ENCODE results near the gene ASPRV1.
A peak's percentile ranks its signal among the peaks of the same experiment; 100 is the strongest.

ASPRV1 gene

DNA sequence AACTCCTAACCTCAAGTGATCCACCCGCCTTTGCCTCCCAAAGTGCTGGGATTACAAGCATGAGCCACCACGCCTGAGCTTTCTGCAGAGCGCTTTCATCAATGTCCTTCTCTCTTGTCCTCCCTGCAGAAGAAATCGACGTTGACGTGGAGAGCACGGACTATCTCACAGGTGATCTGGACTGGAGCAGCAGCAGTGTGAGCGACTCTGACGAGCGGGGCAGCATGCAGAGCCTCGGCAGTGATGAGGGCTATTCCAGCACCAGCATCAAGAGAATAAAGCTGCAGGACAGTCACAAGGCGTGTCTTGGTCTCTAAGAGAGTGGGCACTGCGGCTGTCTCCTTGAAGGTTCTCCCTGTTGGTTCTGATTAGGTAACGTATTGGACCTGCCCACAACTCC, 23.5 kb downstream of the ASPRV1 start:
- DNase-seq = no peak

DNA sequence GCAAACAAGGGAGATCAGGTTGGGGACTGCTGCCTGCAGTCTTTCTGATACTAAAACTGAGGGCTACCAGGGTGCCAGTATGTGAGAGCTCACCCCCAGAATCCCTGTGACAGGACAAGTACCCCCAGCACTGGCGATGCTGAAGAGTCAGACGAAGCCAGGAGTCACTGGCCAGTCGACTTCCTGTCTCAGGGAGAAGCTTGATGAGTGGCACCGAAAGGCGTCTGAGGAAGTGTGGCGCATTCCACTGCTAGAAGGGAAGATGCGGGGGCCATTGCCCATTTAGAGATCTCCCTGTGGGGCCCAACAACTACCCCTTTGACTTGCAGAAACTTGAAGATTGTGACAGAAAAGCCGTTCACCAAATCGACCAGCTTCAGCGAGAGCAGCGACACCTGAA, 24.5 kb downstream of the ASPRV1 start:
- DNase-seq = no peak

DNA sequence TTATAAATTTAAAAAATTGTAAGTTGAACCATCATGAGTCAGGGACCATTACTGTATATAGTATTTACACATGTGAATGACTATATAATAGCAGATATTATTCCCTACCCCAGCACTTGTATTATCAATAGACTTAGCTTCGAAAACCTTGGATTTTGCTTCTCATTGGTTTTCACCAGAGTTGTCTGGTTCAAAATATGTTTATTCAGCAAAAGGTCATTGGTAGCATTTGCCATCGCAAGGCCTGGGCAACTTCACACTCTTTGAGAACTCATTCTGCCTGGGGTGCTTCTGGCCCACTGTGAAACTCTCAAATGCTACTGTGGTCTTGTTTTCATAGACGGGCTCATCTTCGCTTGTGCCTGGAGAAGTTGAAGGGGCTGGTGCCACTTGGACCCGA, 26.4 kb downstream of the ASPRV1 start:
- no peak for DNase-seq

DNA sequence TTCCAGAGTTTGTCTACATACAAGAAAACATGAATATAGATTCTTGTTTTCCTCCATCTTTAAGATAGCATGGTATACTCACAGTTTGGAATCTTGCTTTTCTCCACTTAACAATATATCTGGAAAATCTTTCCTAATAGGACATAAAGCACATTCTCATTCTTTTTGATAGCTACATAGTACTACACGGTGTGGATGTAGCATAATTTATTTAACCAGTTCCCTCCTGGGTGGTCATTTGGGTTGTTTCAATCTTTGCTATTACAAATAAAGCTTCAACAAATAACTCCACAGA, 26.9 kb downstream of the ASPRV1 start:
- no peak for DNase-seq

DNA sequence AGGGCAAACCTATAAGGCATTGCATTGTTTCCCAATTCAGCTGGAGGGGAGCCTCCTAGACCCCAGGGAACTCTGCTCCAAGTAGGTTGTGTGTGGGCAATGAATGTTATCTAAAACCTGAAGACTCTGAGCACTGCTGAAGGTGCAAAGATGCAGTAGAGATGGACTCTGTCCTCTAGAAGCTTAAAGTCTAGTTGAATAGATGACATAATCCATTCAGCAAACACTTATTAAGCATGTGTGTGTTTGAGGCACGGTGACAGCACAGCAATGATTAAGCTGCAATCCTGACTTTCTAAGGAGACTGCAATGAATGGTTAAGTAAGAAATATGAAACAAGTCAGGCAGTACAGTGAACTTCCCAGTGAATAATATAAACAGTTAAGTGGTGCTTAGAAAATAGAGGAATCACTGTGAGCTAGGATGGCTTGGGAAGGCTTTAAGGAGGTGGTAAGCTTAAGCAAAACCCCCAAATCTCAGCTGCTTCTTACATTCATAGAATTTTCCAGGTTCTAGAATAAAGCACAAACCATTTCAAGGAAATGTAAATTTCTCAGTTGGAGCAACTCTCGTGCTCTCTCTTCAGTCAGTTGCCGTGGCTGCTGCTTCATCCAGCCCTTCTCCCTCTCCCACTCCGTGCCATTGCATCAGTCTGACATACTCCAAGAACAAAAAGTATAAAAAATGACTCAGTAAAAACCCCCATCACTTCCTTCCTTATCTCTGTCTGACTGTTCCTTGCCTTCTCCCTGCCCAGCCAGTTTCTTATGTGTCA, 27.4 kb downstream of the ASPRV1 start:
- no peak for DNase-seq

DNA sequence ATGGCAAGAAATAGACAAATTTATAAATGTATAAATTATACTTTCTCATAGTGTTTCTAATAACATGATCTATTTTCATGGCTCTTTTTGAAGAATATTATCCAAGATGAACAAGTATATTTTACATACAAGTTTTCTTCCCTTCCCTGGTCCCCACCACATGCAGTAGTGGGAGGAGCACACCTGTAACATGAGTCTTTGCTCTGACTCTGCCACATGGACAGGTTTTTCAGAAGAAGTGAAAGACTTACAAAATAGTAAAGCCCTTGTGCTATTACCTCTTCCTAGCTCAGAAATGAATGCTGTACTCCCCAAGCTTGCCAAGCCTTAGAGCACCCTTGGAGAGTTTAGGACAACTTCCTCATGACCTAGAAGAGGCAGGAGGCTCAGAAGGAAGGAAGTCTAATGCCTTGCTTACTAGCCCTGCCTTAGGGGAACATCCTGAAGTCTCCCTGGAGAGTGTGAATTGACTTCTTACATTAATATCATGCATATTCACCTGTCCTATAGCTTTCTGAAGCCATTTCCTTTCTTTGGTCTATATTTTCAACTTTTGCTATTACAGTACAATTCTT, 28.1 kb downstream of the ASPRV1 start:
- no peak for DNase-seq

DNA sequence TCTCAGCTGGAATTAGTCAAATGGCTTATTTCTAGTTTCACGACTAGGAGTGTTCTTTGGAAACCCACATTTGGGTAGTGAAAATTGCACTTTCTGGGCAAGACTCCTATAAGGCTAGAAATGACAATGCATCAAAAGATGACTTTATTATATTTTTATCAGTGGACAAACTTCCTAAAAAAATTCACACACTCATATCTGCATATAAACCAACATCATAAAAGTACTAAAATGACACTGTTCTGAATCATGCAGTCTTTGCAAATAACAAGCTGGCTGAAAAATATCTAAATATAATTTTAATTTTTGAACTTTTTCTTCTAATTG, 28.9 kb downstream of the ASPRV1 start:
- no peak for DNase-seq

DNA sequence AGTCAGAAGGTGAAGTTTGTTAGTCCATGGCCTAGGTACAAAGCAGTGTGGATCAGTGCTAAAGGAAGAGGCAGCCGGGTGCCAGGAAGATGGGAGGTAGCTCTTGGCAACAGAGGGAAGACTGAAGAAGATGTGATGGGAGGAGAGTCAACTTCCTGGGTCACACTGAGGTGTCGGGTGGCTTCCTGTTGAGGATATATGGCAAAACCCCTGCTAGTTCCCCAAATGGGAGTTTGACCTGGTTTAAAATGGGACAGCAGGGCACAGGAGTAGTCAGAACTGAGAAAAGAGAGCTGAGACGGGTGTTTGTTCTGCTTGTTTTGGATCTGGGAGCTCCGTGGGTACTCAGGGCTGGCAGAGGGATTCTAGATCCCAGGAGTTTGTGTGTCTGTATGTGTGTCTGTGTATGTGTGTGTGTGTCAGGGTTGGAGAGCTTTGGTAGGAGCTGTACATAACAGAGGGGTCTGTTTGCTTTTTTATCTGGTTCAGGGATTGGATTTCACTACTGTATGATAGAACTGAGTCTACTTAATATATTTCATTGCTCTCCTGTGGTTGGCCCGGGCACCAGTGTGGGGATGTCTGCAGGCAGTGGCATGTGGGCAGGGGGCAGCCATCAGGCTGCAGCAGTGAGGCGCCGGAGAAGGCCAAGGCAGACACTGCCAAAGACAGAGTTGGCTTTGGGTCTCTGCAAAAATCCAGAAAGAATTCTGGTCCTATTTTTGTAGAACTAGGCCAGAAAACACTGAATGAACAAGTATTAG, 29.4 kb downstream of the ASPRV1 start:
- no peak for DNase-seq

DNA sequence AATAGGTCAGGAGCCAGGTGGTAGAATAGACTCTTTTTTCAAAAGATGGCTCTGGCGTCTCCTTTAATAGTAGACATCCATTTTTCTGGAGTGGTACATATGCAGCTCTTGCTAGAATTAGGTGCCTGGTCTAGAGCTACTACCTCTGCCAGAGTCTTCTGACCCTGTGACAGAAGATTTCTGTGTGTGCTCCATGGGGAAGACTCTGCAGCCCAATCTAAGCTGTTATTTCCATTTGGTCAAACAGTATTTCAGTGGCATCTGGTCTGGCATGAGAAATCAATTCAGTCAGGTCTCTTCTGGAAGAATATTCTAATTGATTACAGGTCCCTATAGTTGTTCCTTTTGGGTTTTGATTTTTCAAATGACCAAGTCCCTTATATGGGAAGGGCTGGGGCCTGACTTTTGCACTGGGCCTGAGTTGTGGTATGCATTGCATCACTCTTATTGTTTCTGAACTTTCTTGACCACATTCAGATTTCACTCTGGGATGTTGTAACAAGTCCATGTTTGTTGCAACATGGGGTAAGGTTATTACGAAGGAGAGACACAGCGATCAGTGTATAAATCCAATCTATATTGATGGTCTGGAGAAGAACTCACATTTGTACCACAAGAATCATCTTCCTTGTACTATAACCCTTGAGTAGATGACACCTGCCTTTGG, 34.4 kb downstream of the ASPRV1 start:
- DNase-seq = no peak

DNA sequence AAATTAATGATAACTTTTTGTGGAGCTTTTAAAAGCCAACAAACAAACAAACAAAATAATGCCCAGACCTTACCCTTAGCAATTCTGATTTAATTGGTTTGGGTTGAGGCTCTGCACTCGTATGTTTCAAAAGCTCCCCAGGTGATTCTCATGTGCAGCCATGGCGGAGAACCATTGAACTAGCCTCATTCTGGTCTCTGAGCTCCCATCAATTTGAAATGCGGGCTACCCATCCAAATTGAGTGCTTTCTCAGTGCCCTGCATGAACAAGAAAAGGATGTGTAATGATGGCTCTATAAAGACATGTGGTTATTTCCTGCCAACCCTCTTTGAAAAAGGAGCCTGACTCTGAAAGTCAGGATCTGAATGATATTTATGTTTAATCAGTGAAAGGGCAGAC, 38.3 kb downstream of the ASPRV1 start:
- no peak for DNase-seq

DNA sequence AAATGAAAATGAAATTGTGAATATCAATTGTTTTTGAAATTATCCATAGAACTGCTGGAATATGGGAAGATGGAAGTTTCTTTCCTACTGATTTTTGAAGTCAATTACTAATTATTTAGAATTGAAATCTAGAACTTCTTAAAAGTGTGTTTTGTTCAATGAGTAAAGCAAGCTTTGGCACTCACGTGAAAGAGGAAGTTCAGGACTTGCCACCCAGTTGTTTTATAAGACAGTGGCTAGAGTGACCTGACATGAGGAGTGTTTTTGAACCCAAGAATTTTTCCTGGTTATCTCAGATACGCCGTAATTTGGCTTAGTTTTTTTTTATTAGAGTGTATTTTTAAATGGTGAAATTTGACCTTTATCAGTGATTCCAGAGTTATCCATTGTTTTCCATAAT, 43.0 kb downstream of the ASPRV1 start:
- DNase-seq = no peak

DNA sequence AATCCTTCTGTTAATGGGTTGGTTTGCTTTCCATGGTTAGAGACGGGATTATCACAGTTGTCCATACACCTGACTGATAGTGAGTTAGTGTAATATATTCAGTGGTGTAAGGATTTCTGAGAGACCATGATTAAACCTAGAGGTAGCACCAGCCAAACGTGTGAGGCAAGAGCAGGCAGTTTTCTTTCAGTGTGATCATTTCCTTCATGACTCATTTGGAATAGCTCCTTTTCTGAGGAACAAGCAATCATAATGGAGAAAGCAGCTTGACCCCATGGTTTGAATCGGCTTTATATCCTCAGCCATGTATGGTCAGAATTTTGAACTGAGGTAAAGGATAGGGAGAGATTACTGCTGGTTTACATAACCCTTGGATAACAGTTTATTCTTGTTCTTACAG, 43.6 kb downstream of the ASPRV1 start:
- no peak for DNase-seq

DNA sequence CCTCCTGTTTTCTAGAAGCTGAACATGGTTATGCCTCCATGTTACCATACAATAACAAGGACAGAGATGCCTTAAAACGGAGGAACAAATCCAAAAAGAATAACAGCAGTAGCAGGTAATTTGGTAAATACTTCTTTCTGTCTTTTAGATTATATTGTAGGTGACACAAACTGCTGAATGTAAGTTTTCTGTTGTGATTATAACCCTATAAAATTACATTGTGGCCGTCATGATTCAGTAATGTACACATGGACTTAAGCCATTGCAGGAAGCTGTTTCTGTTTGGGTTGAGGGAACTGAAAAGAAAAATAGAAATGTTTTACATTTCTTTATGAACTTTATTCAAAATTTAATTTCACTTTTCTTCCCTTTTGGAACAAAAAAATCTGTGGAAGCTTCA, 45.3 kb downstream of the ASPRV1 start:
- DNase-seq = no peak

DNA sequence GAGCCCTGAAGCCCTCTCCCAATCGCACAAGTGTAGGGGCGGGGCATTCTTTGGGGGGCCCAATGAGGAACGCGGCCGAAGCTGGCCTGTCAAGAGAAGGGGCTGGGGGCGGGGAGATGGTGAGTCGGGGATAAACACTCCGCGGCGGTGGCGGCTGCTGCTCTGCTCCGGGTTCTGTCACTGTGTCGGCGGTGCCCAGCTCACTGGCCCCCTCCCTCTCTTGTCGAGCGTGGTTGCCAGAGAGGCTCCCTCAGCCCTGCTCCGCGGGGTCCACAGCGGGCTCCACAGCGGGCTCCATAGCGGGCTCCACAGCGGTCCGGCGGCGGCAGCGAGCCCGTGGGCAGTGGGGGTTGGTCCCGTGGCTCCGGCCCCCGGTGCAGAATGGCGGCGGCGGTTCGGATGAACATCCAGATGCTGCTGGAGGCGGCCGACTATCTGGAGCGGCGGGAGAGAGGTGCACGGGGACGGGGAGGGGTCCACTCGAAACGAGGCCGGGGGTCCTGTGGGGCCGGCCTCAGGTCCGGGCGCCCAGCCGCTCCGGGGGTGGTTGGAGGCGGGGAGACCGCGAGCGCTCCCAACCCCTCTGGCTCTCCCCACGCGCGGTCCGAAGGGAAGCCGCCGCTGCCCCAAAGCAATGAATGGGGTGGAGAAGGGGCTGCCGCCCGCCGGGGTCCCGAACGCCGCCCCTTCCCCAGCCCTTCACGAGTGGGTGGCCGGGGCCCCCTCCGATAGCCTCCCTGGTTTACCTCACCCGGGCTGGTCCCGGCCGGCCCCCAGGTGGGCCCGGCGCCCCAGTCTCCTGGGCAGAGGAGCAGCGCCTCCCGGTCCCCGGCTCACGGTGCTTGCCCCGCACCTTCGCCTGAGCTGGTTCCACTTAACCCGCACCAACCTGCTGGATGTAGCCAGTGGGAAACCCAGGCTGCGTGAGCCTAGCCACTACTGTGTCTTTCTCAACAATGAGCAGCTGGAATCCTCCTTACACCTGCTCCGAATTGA, 46.2 kb downstream of the ASPRV1 start, which contains the start of gene MXD1:
Gene MXD1, plus strand, starts transcription at position 160 of the 996 bp plus-strand sequence. Its CDS starts 222 bp downstream, at position 382.
- peak; percentile 100 for DNase-seq

DNA sequence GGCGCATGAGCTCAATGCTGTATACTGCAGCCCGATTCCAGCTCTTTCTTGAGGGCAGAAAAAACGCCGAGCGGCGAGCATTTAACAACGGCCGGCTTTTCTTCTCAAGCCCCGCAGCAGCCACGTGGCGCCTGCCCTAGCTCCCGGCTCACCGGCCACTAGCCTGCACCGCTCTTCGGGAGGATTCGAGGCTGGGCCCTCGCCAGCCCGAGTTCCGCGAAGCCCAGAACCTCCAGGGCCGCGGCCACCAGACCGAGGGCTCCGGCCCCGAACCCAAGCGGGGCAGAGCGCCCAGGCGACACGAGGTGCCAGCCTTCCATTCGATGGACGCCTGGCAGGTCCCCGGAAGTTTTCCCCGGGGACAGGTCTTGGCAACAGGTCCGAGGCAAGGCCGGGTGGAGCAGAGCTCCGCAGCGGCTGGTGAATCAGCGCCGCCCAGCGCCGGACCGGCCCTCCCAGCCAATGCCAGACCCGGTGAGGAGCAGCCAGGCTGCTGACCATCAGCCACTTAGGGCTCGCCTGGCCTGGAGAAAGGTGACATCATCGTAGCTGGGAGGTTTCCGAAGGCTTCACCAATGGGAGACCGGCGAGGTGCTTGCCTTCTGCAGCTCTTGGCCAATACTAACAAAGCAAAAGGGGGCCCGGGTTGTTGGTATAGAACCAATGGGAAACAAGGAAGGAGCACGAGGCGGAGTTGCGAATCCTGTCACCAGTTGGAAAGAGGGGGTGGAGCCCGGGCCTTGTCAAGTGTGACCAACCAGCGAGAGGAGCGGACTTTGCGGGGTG, 47.1 kb downstream of the ASPRV1 start:
- peak; percentile 15 for DNase-seq

DNA sequence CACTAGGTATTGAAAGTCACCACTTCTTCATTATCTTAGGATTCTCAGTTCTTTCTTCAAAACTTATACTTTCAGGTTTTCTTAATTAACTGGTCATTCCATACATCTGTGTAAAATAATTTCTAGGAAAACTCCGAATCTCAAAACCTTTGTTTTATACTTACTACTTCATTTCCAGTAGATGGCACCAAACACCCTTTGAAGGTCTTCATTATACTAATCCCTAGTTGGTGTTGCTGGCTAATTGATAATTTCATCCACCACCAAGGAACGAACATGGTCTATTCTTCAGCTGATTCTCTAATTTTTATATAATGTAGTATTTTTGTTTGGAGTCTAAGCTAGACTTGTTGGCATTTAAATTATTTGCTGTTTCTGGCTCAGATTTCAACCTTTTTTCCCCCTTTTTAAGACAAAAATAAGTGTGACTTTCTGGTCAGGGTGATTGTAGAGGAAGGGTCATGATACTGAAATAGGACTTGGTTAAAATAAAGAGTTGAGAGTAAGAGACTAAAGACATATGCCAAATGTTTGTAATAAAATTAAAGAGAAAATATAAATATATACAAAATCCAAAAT, 49.4 kb downstream of the ASPRV1 start:
- DNase-seq = no peak
